GM21717 (cell line): Measurements from ENCODE around the gene MCCC1.
"Not testable (repeated sequence)": the region's sequence is repeated elsewhere in the genome, so short reads cannot be mapped to it uniquely, and the experiment has no call there.

Experiments used
- ATAC-seq: cut with Tn5 transposase; IDR thresholded peaks from one replicate; pipeline ENCODE4 v1.9.1; 2021; ENCODE audit warnings: mild to moderate bottlenecking, moderate library complexity; ENCODE audit not compliant: unreplicated experiment

MCCC1 gene

GRCh38 chr3:183099026-183099837, at the start of gene MCCC1:
Gene MCCC1, minus strand, starts transcription at chr3:183099496. Its CDS starts 56 bp downstream, at chr3:183099440.
- peak; percentile 99 for ATAC-seq

GRCh38 chr3:183148056-183148455, 48.8 kb upstream of the MCCC1 start:
- no peak for ATAC-seq

DNA sequence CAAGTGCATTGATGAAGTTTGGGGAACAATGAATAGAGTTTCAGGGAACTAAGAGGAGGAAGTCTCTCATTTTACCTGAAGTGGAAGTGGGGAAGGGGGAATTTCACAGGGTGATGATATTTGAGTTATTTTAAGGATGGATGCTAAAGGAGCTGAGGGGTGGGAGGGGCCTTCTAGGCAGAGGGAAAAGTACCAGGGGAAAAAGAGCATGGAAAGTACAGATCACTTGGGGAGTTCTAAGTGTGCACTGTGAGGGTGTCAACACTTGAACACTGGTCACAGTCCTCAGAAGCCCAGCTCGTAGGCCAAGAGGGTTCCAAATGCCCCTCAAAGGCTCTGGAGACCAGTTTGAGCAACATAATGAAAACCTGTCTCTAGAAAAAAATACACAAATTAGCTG, 45.1 kb upstream of the MCCC1 start:
- ATAC-seq: no peak

- no peak for ATAC-seq
Measured at GRCh38 chr3:183142199-183142598, 42.9 kb upstream of the MCCC1 start.

GRCh38 chr3:183134844-183135243, 35.5 kb upstream of the MCCC1 start:
- no peak for ATAC-seq

- no peak for ATAC-seq
Measured at GRCh38 chr3:183132409-183132808, 33.1 kb upstream of the MCCC1 start.

DNA sequence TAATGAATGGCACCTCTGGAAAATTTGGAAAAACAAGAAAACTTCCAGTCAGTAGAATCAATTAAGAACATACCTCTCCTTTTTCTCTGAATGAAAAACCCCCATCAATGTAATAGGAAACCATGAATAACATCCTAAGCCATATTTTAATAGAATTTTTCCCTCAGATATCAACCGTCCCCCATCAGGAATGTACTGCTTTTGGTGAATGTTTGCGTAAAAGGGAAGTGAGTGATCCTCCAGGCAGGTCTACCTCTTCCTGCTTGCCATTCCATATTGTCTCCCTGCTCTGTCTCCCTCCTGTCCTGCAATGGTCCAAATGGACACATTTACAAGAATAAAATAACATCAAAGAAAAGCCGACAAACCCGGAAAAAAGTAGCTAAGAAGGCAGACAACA, 32.4 kb upstream of the MCCC1 start:
- no peak for ATAC-seq

GRCh38 chr3:183131186-183131725, 32.0 kb upstream of the MCCC1 start:
- ATAC-seq: no peak

- ATAC-seq: no peak
Measured at GRCh38 chr3:183129243-183129642, 29.9 kb upstream of the MCCC1 start.

DNA sequence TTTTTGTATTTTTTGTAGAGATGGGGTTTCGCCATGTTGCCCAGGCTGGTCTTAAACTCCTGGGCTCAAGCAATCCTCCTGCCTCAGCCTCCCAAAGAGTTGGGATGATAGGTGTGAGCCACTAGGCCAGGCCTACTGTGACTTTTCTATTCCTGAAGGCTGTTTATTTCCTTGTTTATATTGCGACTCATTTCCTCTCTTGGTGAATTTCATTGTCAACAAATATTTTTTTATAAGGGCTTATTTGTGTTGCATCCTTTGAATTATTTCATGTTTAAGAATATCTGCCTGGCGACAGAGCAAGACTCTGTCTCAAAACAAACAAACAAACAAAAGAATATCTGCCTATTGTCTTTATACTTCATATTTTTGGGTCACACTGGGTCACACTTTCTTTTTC, 29.4 kb upstream of the MCCC1 start:
- ATAC-seq: no peak

- no peak for ATAC-seq
Measured at GRCh38 chr3:183123891-183124290, 24.6 kb upstream of the MCCC1 start.

DNA sequence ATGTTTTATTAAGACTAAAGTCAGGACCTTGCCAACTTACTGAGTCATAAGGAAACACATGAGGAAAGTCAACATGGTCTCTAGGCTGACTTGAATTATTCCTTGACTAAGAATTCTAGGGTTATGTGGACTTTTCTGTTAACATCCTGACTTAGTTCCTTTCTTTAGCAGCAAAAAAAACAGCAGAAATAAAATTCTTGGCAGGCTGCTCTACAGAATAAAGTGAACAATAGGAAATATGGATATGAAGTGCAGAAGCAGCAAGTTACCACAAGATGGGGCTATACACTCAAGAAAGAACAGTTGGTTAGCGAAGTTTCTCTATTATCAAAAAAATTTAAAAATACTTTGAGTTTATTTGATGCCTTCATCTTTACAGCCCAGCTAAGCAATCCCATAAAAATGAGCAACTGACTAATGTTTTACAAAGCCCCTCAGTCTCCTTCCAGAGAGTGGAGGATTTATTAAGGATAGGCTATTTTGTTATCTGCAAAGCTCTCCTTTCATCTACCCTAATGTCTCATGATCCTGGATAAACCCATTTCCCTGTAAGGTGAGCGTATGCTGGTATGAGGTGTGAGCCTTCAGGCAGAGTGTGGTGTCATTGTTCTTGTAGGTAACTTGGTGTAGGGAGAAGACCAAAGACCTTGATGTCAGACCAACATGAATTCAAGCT, 23.1 kb upstream of the MCCC1 start:
- no peak for ATAC-seq

- ATAC-seq: no peak
Measured at GRCh38 chr3:183120538-183121215, 21.4 kb upstream of the MCCC1 start.

DNA sequence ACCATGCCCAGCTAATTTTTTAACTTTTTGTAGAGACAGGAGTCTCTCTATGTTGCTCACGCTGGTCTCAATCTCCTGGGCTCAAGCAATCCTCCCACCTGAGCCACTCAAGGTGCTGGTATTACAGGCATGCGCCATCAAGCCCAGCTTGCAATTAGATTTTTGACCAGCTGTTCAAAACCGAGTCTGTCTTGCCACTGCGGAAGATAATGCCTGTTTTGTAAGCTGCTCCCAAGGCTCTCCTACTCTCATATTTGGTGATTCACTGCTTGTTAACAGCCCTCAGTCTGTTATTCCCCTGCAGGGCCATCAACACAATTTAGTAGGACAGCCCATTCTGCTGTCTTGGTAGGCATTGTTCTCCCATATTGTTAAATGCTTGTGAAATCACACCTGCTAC, 17.8 kb upstream of the MCCC1 start:
- ATAC-seq: no peak

GRCh38 chr3:183116025-183116614, 16.8 kb upstream of the MCCC1 start:
- peak; percentile 94 for ATAC-seq

- no peak for ATAC-seq
Measured at GRCh38 chr3:183114384-183115178, 15.3 kb upstream of the MCCC1 start.

- not testable (repeated sequence) for ATAC-seq
Measured at GRCh38 chr3:183109847-183110246, 10.6 kb upstream of the MCCC1 start.

DNA sequence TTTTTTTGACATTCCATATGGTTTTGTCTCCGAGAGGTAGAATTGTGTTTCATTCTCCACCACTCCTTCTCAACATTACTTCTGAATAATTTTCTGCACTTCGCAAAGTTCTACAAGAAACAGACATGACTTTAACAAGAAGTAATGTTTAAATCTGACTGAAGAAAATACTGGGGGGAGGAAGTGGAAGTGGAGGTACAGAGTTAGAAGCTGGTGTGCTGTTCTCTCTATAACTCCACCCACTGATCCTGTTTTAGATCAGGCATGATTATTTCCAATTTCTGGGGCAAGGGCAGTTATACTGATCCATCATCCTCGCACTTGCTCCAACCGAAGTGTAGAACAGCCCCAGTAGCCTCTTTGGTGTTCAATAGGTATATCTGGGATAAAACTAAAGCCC, 9.2 kb upstream of the MCCC1 start:
- no peak for ATAC-seq

DNA sequence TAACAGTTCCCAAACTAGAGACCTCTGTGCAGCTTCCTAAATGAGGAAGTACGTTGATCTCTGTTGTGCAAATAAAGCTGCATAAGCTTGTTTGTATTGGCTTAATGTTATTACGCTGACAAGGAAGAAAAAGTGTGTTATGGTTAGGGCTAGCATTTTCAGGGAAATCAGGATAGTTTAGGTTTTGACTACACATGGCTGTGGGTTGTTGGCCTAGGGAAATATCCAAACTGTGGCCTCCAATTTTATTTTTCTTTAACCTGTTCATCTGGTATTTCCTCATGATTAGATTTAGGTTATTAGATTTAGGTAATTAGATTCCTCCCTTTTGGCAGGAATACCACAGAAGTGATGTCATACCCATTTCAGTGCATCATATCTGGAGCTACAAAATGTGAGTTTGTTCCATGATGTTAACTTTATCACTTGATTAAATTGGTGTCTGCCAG, 8.7 kb upstream of the MCCC1 start:
- ATAC-seq: no peak

GRCh38 chr3:183107372-183107771, 8.1 kb upstream of the MCCC1 start:
- not testable (repeated sequence) for ATAC-seq
